IMR-90 (cell line): ENCODE data around the gene HMGCR. TPM values are rescaled to one million over a fixed set of nuclear protein-coding genes. Genes with fewer than 3 reads are reported as not detected.

Source experiments
- ATAC-seq: fragments of 200-7000 bp; cut with Tn5 transposase; 2 replicates; pipeline ENCODE4 v1.9.1; 2020; ENCODE audit warnings: low read depth, mild to moderate bottlenecking, moderate library complexity
- BruUV-seq: library from RNA; stranded (reverse); fragments of 400-500 nt; replicated peaks from 2 replicates; lab custom pipeline; 2021; lab: Mats Ljungman, UMichigan
- CTCF ChIA-PET: fragments of 300-600 bp; formaldehyde crosslinking; extraction: SDS; loops from one replicate; lab custom pipeline; 2021; ENCODE audit warnings: antibody characterized with exemption; lab: Yijun Ruan, JAX
- POLR2A ChIA-PET: fragments of 300-600 bp; sonication (Branson Sonifier 250); formaldehyde crosslinking; loops from one replicate; lab custom pipeline; 2022; ENCODE audit warnings: antibody characterized with exemption; ENCODE audit not compliant: unreplicated experiment; lab: Charles Lee
- DNase-seq: peaks from one replicate; pipeline ENCODE4 v3.0.0; 2013
- H2AFZ ChIP-seq: replicated peaks from 2 replicates; pipeline ENCODE3; 2013; ENCODE audit warnings: low read length, mild to moderate bottlenecking; ENCODE audit not compliant: poor library complexity
- H2AK5ac ChIP-seq: 2 replicates; pipeline ENCODE4 v1.6.1; 2013; ENCODE audit warnings: low read depth, low read length, inconsistent platforms
- H2AK9ac ChIP-seq: replicated peaks from 2 replicates; pipeline ENCODE3; 2013; ENCODE audit warnings: mild to moderate bottlenecking, low read depth, low read length, moderate library complexity; ENCODE audit not compliant: poor library complexity
- H2BK120ac ChIP-seq: 2 replicates; pipeline ENCODE4 v1.6.1; 2013; ENCODE audit warnings: low read depth, low read length, inconsistent platforms
- H2BK15ac ChIP-seq: 3 replicates; pipeline ENCODE4 v1.6.1; 2013; ENCODE audit warnings: low read depth, low read length, inconsistent platforms
- H2BK20ac ChIP-seq: 2 replicates; pipeline ENCODE4 v1.6.1; 2013; ENCODE audit warnings: low read depth, mild to moderate bottlenecking, inconsistent platforms, low read length, moderate library complexity
- H2BK5ac ChIP-seq: 2 replicates; pipeline ENCODE4 v1.6.1; 2013; ENCODE audit warnings: mild to moderate bottlenecking, low read depth, low read length, inconsistent platforms; ENCODE audit not compliant: poor library complexity, severe bottlenecking
- H3K14ac ChIP-seq: replicated peaks from 2 replicates; pipeline ENCODE4 v1.6.1; 2013; ENCODE audit warnings: low read depth, low read length, inconsistent platforms
- H3K18ac ChIP-seq: 2 replicates; pipeline ENCODE4 v1.6.1; 2013; ENCODE audit warnings: low read depth, low read length, control low read depth
- H3K23ac ChIP-seq: 2 replicates; pipeline ENCODE4 v1.6.1; 2013; ENCODE audit warnings: low read depth, low read length, inconsistent platforms
- H3K27ac ChIP-seq: 2 replicates; pipeline ENCODE4 v1.5.1; 2013; ENCODE audit warnings: mild to moderate bottlenecking, control low read depth, low read length; ENCODE audit not compliant: insufficient read depth
- H3K27me3 ChIP-seq: 2 replicates; pipeline ENCODE4 v1.6.1; 2013; ENCODE audit warnings: low read length; ENCODE audit not compliant: control insufficient read depth, insufficient read depth
- H3K36me3 ChIP-seq: 2 replicates; pipeline ENCODE4 v1.6.1; 2013; ENCODE audit warnings: low read length, mixed read lengths; ENCODE audit not compliant: control insufficient read depth, insufficient read depth
- H3K4ac ChIP-seq: 2 replicates; pipeline ENCODE4 v1.6.1; 2013; ENCODE audit warnings: low read depth, low read length, inconsistent platforms
- H3K4me1 ChIP-seq: 2 replicates; pipeline ENCODE4 v1.6.1; 2013; ENCODE audit warnings: low read length, mixed read lengths; ENCODE audit not compliant: control insufficient read depth, insufficient read depth
- H3K4me2 ChIP-seq: 2 replicates; pipeline ENCODE4 v1.6.1; 2013; ENCODE audit warnings: low read depth, mild to moderate bottlenecking, control low read depth, low read length, moderate library complexity
- H3K4me3 ChIP-seq: 2 replicates; pipeline ENCODE4 v1.5.1; 2013; ENCODE audit warnings: low read depth, mild to moderate bottlenecking, control low read depth, low read length, moderate library complexity; ENCODE audit not compliant: insufficient read depth
- H3K56ac ChIP-seq: 2 replicates; pipeline ENCODE4 v1.6.1; 2013; ENCODE audit warnings: low read length, inconsistent platforms; ENCODE audit not compliant: insufficient read depth; ENCODE audit errors: extremely low read depth
- H3K79me1 ChIP-seq, 2 experiments: 2 replicates each; pipeline ENCODE4 v1.6.1; 2013; ENCODE audit warnings: low read length in 2 of 2, inconsistent platforms in 1 of 2, low read depth in 1 of 2
- H3K9ac ChIP-seq: 2 replicates; pipeline ENCODE4 v1.6.1; 2013; ENCODE audit warnings: low read depth, low read length, control low read depth
- H3K9me1 ChIP-seq: 2 replicates; pipeline ENCODE4 v1.6.1; 2013; ENCODE audit warnings: low read length, inconsistent platforms; ENCODE audit not compliant: insufficient read depth
- H3K9me3 ChIP-seq: 2 replicates; pipeline ENCODE4 v1.6.1; 2013; ENCODE audit warnings: low read length; ENCODE audit not compliant: control insufficient read depth, insufficient read depth
- H4K20me1 ChIP-seq: 2 replicates; pipeline ENCODE4 v1.6.1; 2013; ENCODE audit warnings: low read length, inconsistent platforms; ENCODE audit not compliant: insufficient read depth
- H4K5ac ChIP-seq: 2 replicates; pipeline ENCODE4 v1.6.1; 2013; ENCODE audit warnings: mild to moderate bottlenecking, low read depth, low read length, control low read depth
- H4K8ac ChIP-seq, 2 experiments: 2 replicates each; pipeline ENCODE4 v1.6.1; 2013; ENCODE audit warnings: low read depth in 2 of 2, low read length in 2 of 2, control low read depth in 1 of 2, inconsistent platforms in 1 of 2
- H4K91ac ChIP-seq: 2 replicates; pipeline ENCODE4 v1.6.1; 2013; ENCODE audit warnings: low read depth, low read length, inconsistent platforms; ENCODE audit not compliant: insufficient read depth
- BHLHE40 ChIP-seq: fragments of 150-350 bp; IDR thresholded peaks from 2 replicates; pipeline ENCODE4 v1.6.1; 2016; ENCODE audit warnings: mild to moderate bottlenecking, low read depth, low read length
- CHD1 ChIP-seq: IDR thresholded peaks from 2 replicates; pipeline ENCODE4 v1.6.1; 2012; ENCODE audit warnings: low read depth, low read length, improper control_type of control experiment
- CTCF ChIP-seq: conservative IDR thresholded peaks from 2 replicates; pipeline ENCODE4 v1.5.1; 2012; ENCODE audit warnings: mild to moderate bottlenecking, low read depth, low read length, improper control_type of control experiment
- ELK1 ChIP-seq: fragments of 150-350 bp; IDR thresholded peaks from 2 replicates; pipeline ENCODE4 v1.6.1; 2016; ENCODE audit warnings: low read depth, mild to moderate bottlenecking, low read length, moderate library complexity, borderline replicate concordance
- MAFK ChIP-seq: IDR thresholded peaks from 2 replicates; pipeline ENCODE4 v1.6.1; 2012; ENCODE audit warnings: low read depth, low read length, improper control_type of control experiment
- MXI1 ChIP-seq: IDR thresholded peaks from 2 replicates; pipeline ENCODE4 v1.6.1; 2012; ENCODE audit warnings: low read depth, mild to moderate bottlenecking, low read length, moderate library complexity, borderline replicate concordance
- NFE2L2 ChIP-seq: fragments of 150-350 bp; IDR thresholded peaks from 2 replicates; pipeline ENCODE4 v1.6.1; 2016; ENCODE audit warnings: low read depth, mild to moderate bottlenecking, low read length
- RAD21 ChIP-seq: IDR thresholded peaks from 2 replicates; pipeline ENCODE4 v1.6.1; 2012; ENCODE audit warnings: low read length, improper control_type of control experiment
- RFX5 ChIP-seq: IDR thresholded peaks from 2 replicates; pipeline ENCODE4 v1.8.0; 2012; ENCODE audit warnings: low read depth, mild to moderate bottlenecking, low read length, moderate library complexity
- SMC3 ChIP-seq: fragments of 150-350 bp; IDR thresholded peaks from 2 replicates; pipeline ENCODE4 v1.6.1; 2016; ENCODE audit warnings: low read depth, mild to moderate bottlenecking, antibody characterized with exemption, low read length, moderate library complexity
- USF2 ChIP-seq: fragments of 150-350 bp; IDR thresholded peaks from 2 replicates; pipeline ENCODE4 v1.6.1; 2017; ENCODE audit warnings: mild to moderate bottlenecking, antibody characterized with exemption, low read length, low read depth
- WGBS, 2 experiments: methylation state at CpG; one replicate each; pipeline versions ENCODE4 v1.1.5 to v1.1.7; 2013; ENCODE audit warnings: missing lambda C conversion rate in 2 of 2; ENCODE audit not compliant: insufficient read length in 1 of 2; ENCODE audit errors: extremely low coverage in 2 of 2; 5-methylcytosine and 5-hydroxymethylcytosine counted together
- dilution Hi-C: fragments of 300-500 bp; cut with HindIII; formaldehyde crosslinking; loops from one replicate; pipeline ENCODE4 v1.14.3; 2018; ENCODE audit warnings: low sequenced_read_pairs; ENCODE audit not compliant: unreplicated experiment
- in situ Hi-C: fragments of 300-500 bp; cut with MboI; formaldehyde crosslinking; loops from 3 replicates; pipeline ENCODE4 v1.14.3; 2019; ENCODE audit warnings: low sequenced_read_pairs, inconsistent platforms, mixed read lengths
- intact Hi-C: fragments of 100-400 bp; cut with micrococcal nuclease; formaldehyde crosslinking; loops from 2 replicates; pipeline ENCODE4 v1.10.0; 2022
- polyA plus RNA-seq, 3 experiments: library from polyadenylated mRNA; depleted of rRNA; stranded (reverse); fragments of >200 nt; gene quantifications; 2 replicates each; pipeline ENCODE4 v1.2.3, GENCODE V29; 2012; ENCODE audit warnings: low replicate concordance in 1 of 3
- total RNA-seq: library from RNA; depleted of rRNA; stranded (reverse); fragments of >200 nt; gene quantifications from 2 replicates; pipeline ENCODE4 v1.2.3, GENCODE V29; 2012

HMGCR gene
- total and polyA plus RNA-seq, 2 of the 4 experiments (the other 2 are of a cell fraction): 23.3 to 48.6 TPM

DNA sequence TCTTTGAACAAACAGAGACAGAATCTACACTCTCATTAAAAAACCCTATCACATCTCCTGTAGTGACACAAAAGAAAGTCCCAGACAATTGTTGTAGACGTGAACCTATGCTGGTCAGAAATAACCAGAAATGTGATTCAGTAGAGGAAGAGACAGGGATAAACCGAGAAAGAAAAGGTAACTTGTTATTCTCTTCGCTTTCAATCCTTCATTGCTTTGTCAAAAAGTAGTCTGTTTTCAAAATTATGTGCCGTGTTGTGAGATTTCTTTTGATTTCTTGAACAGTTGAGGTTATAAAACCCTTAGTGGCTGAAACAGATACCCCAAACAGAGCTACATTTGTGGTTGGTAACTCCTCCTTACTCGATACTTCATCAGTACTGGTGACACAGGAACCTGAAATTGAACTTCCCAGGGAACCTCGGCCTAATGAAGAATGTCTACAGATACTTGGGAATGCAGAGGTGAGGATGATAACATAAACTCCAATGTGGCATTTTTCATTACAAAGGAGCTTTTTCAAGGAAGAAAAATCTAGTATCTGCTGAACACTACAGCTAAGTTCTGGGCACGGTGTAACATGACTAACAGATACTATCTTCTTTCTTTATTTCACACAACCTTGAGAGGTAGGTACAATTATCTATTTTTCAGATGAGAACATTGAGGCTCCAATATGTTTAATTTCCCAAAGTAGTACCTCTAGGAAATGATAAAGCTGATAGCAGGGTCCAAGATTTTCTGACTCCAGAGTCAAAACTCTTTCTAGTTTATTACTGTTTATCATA, 14.3 kb downstream of the HMGCR start:
- H2BK20ac ChIP-seq: no peak overlapping the region
- H3K79me1 ChIP-seq: peaks cover 3 to 6% of the 10 kb centered on the region in 2 experiments; a peak in 2 of 4 replicates
- WGBS, 2 experiments: no CpG with 5 or more reads among the region's 7 CpGs
- in situ Hi-C loops: loop anchor here (25.0 kb wide), 1 partner anchor 589 kb away; the partner anchor contains the start of genes GFM2 and NSA2
- H3K4ac ChIP-seq: no peak overlapping the region
- no peaks in the 10 kb centered on the region for H3K9me1 ChIP-seq
- dilution Hi-C loops: no loop called here
- no peaks in the 10 kb centered on the region for H3K27me3 ChIP-seq
- intact Hi-C loops: no loop called here
- ChIA-PET POLR2A (no interaction called here), CTCF (interaction anchor here (1.3 to 1.7 kb wide), 2 partner anchors 9 to 332 kb away, joined by 3 to 4 read pairs; no protein-coding TSS in a partner anchor)
- H4K8ac ChIP-seq: no peak overlapping the region
- H4K5ac ChIP-seq: no peak overlapping the region
- no peak overlapping the region for H3K56ac ChIP-seq
- TF ChIP-seq BHLHE40 (no peak), CHD1 (no peak), SMC3 (no peak), ELK1 (no peak), MAFK (no peak), NFE2L2 (no peak), MXI1 (no peak), CTCF (no peak), RAD21 (no peak), RFX5 (no peak), USF2 (no peak)
- peaks cover 21% of the 10 kb centered on the region for H3K36me3 ChIP-seq
- no peak overlapping the region for H2AFZ ChIP-seq
- no peak overlapping the region for H2AK5ac ChIP-seq
- no peak overlapping the region for H2BK120ac ChIP-seq
- BruUV-seq: TSS peak; percentile 85
- no peak overlapping the region for H3K4me2 ChIP-seq
- no peak overlapping the region for H2BK15ac ChIP-seq
- no peaks in the 10 kb centered on the region for H4K20me1 ChIP-seq
- no peak overlapping the region for H3K14ac ChIP-seq
- no peak overlapping the region for H3K27ac ChIP-seq
- no peaks in the 10 kb centered on the region for H3K9me3 ChIP-seq
- no peak overlapping the region for H3K18ac ChIP-seq
- no peak overlapping the region for H3K23ac ChIP-seq
- ATAC-seq (no peak), DNase-seq (no peak)
- H3K9ac ChIP-seq: no peak overlapping the region
- H2AK9ac ChIP-seq: no peak overlapping the region
- no peak overlapping the region for H4K91ac ChIP-seq
- no peak overlapping the region for H3K4me3 ChIP-seq
- H2BK5ac ChIP-seq: no peak overlapping the region
- no peaks in the 10 kb centered on the region for H3K4me1 ChIP-seq
